Glutamatergic neuron (in vitro differentiated cells): Measurements from ENCODE around the gene GNAI3. TPM values are rescaled to one million over a fixed set of nuclear protein-coding genes. Genes with fewer than 3 reads are reported as not detected.

Source experiments
- DNase-seq: peaks from one replicate; pipeline ENCODE4 v3.0.0; 2022
- H3K27ac Mint-ChIP-seq: one replicate; pipeline ENCODE4 v1.8.0; 2020; ENCODE audit warnings: mild to moderate bottlenecking, mixed read lengths, inconsistent platforms; ENCODE audit not compliant: unreplicated experiment
- H3K27me3 Mint-ChIP-seq: one replicate; pipeline ENCODE4 v1.8.0; 2020; ENCODE audit warnings: mild to moderate bottlenecking, moderate library complexity, mixed read lengths, inconsistent platforms; ENCODE audit not compliant: unreplicated experiment
- H3K36me3 Mint-ChIP-seq: one replicate; pipeline ENCODE4 v1.8.0; 2020; ENCODE audit warnings: mild to moderate bottlenecking, mixed read lengths, inconsistent platforms; ENCODE audit not compliant: unreplicated experiment
- H3K4me1 Mint-ChIP-seq: one replicate; pipeline ENCODE4 v1.8.0; 2020; ENCODE audit warnings: mild to moderate bottlenecking, low read depth, mixed read lengths, inconsistent platforms; ENCODE audit not compliant: unreplicated experiment
- H3K4me3 Mint-ChIP-seq: one replicate; pipeline ENCODE4 v1.8.0; 2020; ENCODE audit warnings: mild to moderate bottlenecking, mixed read lengths, inconsistent platforms; ENCODE audit not compliant: unreplicated experiment
- H3K9me3 Mint-ChIP-seq: one replicate; pipeline ENCODE4 v1.8.0; 2020; ENCODE audit warnings: mild to moderate bottlenecking, moderate library complexity, mixed read lengths, inconsistent platforms; ENCODE audit not compliant: unreplicated experiment
- CTCF ChIP-seq: fragments of 200-600 bp; sonication (generic); IDR thresholded peaks from one replicate; pipeline ENCODE4 v1.5.0; 2021; ENCODE audit not compliant: partially characterized antibody, unreplicated experiment
- total RNA-seq: library from RNA; stranded (reverse); fragmentation: NEBNext Ultra II Directional; extraction: Animal tissue kit (Norgen Biotek cat#: 25700); gene quantifications from one replicate; pipeline ENCODE4 v1.2.1, GENCODE V29; 2021; ENCODE audit not compliant: unreplicated experiment

GNAI3 gene
- total RNA-seq, 1 donor from 2014 or later = 13.8 TPM

- Mint-ChIP-seq H3K27me3 (no peaks in the 10 kb centered on the region), H3K4me1 (no peaks in the 10 kb centered on the region), H3K9me3 (no peaks in the 10 kb centered on the region), H3K27ac (no peak overlapping the region), H3K36me3 (no peaks in the 10 kb centered on the region), H3K4me3 (no peak overlapping the region)
- TF ChIP-seq CTCF = no peak
- no peak for DNase-seq
Measured at GRCh38 chr1:109603229-109603628, 54.8 kb downstream of the GNAI3 start.

- Mint-ChIP-seq H3K36me3 (no peaks in the 10 kb centered on the region), H3K4me3 (no peak overlapping the region), H3K27ac (no peak overlapping the region), H3K4me1 (no peaks in the 10 kb centered on the region), H3K27me3 (no peaks in the 10 kb centered on the region), H3K9me3 (no peaks in the 10 kb centered on the region)
- no peak for DNase-seq
- no peak for TF ChIP-seq CTCF
Measured at GRCh38 chr1:109605381-109605780, 57.0 kb downstream of the GNAI3 start.

GRCh38 chr1:109609881-109610280 lies 61.5 kb downstream of the GNAI3 start:
- H3K27me3 Mint-ChIP-seq = no peaks in the 10 kb centered on the region
- no peaks in the 10 kb centered on the region for H3K36me3 Mint-ChIP-seq
- no peak for DNase-seq
- no peaks in the 10 kb centered on the region for H3K9me3 Mint-ChIP-seq
- no peak overlapping the region for H3K27ac Mint-ChIP-seq
- H3K4me3 Mint-ChIP-seq = no peak overlapping the region
- TF ChIP-seq CTCF = no peak
- no peaks in the 10 kb centered on the region for H3K4me1 Mint-ChIP-seq

DNA sequence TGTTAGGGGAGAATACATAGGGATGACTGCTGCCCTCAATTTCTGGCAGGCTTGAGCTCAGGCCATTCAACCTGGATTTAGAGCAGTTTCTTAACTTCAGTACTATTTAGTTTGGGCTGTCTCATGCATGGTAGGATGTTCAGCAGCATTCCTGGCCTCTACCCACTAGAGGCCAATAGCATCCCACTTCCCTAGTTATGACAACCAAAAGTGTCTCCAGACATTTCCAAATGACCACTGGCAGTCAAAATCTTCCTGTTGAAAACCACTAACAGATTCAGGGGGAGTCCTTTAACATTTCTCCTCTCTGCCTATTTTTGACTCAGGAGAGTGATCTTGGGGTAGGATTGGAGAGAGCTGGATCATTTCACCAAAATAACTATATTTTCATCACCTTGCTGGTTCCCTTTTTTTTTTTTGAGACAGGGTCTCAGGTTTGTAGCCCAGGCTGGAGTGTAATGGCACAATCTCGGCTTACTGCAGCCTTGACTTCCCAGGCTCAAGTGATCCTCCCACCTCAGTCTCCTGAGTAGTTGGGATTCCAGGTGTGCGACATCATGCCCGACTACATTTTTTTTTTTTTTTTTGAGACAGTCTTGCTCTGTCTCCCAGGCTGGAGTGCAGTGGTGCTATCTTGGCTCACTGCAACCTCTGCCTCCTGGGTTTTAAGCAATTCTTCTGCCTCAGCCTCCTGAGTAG lies 62.3 kb downstream of the GNAI3 start:
- Mint-ChIP-seq H3K27ac (no peak overlapping the region), H3K36me3 (no peaks in the 10 kb centered on the region)
- no peak for DNase-seq

More for the DNA sequence above, 62.3 kb downstream of the GNAI3 start:
- TF ChIP-seq CTCF = no peak
- Mint-ChIP-seq H3K4me1 (no peaks in the 10 kb centered on the region), H3K9me3 (no peaks in the 10 kb centered on the region), H3K27me3 (no peaks in the 10 kb centered on the region), H3K4me3 (no peak overlapping the region)
